ENCODE results near the gene IRX4.

IRX4 gene

DNA sequence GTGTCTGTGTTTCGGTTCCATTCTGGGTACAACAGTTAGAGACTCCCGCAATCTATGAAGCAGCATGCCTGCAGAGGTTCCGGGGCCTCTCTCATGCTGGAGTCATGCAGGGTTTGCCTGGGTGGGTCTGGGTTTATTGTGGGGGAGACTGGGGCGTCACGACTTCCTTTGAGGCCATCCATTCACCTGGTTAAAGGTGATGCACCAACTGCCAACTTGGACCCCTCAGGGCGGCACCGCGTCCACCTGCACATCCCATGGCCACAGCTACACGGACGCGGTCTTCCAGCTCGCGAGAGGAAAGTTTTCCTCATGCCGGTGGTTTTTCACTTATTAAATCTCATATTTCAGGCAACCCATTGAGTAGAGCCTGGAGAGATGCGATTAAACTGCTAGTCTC is 30.9 kb upstream of the IRX4 start:
- DNase-seq, result no peak

DNA sequence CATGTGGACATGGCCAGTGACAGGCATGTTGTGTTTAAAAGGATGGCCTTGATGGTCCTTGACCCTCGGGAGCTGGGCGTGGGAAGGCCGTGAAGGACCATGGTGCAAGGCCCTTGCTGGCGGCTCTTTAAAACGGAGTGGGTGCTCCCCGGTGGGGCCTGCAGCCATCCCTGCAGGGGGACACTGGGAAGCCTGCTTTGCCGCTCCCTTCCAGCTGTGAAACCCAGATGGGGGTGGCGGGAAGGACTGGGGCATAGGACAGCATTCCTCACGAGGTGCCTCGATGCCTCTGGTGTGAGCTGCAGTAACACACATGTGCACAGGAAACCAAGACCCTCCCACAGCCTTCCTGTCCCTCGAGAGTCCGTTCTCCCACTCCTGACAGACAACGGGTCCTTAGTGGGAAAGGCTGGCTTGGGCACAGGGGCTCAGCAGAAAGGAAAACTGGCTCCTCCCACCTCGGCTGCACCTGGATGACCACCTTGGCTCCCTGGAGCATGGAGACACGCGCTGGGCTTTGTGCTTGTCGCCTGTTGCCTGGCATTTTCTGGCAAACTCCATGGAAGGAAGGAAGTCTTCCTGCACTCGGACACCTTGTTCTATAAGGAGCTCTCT is 30.3 kb upstream of the IRX4 start:
- no peak for DNase-seq

DNA sequence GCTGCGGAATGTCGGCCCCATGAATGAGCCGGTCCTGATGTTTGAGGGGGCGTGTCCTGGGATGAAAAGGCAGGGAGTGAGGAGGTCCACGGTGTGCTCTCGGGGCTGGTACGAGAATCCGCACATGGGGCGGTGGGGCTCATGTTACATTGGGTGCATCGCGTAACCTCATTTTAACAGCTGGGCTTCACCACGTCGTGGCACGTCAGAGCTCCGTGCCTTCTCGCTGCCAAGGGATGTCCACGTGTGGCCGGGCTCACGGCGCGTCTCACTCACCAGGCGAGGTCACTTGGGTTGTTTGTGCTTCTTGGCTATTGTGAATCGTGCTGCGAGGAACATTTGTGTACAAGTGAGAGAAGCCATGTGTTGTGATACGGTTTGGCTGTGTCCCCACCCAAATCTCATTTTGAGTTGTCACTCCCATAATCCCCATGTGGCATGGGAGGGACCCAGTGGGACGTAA is 29.1 kb upstream of the IRX4 start:
- no peak for DNase-seq

DNA sequence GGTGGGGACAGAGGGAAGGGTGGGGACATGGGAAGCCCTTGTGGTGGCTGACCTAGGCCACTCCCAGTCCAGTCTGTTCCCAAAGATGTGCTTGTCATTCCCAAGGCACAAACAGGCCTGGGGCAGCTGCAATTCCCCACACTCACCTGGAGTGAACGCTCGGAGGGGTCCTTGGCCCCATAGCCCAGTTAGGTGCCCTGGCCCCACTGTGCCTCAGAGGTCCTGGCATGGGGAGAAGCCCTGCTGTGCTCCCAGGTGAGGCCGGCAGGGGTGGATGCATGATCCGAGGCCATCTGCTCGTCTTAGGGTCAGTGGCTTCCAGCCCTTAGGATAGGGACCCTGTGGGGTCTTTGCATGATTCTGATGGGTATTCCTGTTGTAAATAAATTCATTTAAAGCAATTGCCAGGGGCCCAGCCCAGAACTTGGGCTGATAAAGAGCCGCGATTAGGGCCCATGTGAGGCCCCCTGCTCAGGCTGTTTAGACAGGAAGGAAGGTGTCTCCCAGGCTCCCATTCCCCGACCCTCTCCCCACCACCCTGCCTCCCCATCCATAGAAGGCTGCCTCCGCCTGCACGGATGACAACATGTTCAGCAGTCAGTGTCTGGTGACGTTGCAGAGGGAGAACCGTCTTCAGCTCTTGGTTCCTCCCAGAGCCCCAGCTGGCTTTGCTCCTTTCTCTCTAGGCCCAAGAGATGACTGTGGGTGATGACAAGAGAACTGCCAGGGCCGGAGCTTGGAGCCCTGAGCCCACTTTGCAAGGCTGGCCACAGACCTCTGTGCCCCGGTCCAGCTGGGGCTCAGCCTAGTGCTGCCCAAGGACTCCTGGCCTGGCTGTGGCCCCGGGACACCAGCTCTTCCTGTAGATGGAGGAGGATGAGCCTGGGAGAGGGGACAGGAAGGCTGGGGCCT is 28.4 kb upstream of the IRX4 start:
- DNase-seq, result no peak

DNA sequence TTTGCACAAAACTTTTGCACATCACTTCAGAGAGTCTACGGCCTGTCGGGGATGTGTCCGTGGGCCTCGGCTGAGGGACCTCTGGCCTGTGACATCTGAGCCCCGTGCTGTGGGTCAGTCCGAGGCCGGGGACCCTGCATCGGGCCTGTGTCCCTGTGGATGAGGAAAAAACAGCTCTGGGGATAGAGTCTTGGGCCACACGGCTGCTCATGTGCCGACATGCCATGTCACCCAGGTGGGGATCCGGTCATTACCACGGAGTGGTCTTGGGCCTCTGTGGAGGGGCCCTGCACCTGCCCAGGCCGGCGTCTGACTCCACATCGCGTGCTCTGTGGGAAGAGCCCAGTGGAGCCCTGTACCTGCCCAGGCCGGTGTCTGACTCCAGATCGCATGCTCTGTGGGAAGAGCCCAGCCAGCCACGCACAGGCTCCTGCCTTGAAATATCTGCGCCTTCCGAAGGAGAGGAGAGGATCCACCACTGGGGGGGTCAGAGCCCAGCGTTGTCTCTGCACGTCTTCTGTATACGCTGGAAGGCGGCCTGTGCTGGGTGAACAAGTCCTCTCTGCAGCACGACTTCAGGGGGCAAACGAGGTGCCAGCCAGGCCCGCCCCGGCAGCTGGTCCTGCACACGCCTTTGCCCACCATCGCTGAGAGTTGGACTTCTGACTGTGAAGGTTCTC is 27.5 kb upstream of the IRX4 start:
- no peak for DNase-seq

DNA sequence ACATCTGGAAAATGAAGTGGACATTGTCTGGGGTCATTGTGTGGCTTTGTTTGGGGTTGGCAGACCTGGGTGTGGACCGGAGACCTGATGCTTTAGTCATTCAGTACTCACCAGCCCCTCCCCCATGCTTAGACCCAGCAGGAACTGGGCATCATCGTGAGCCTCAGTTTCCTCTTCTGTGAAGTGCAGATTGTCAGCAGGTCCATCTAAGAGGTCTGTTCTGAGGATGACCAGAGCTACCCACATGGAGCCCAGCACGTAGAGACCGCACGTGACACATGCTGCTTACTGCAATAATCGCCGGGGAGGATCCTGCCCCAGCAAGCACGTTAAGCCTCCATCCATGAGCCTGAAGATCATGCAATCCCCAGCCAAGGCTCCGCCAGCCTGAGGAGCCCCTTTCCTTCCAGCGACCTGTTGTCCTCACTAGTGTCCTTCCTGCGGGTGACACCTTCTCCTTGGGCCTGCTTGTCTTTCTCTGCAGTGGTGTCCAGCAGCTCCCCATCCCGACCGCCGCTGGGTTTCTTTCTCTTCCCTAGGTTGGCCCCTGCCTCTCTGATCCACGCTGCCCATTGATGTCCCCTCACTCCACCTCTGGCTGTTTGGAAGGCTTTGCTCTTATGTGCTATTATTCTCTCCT is 26.7 kb upstream of the IRX4 start:
- DNase-seq, result no peak

DNA sequence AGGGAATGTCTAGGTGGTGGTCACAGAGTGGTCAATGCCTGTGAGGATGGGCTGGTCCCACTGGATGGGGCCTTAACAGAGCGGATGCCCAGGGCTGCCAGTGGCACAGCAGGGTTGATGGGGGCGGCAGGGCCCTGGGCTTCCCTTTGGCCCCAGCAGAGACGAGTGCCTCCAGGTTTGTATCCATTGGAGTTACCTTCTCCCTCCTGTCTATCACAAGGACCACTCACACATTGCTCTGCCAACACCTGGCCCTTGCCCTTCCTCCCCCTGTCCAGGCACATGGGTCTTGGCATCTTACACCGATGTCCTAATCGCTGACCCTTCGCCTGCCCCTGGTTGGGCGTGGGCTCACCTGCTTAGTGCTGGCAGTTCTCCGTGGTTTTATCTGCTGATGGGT is 26.2 kb upstream of the IRX4 start:
- DNase-seq, result no peak

DNA sequence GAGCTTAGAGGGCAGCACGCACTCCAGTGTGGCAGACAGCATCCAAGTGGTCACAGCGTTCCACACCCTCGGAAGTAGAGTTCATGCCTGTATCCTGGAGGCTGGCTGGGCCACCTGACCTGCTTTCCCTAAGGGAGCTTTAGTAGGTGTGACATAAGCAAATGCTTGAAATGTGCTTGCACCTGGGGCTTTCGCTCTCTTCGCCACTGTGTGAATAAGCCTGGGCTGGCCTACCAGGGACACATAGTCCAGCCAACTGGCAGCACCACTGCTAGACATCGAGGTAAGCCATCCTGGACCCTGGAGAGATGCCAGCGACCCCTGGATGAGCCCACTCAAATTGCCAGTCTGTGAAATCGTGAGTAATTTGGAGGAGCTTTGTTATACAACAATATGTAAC is 24.9 kb upstream of the IRX4 start:
- no peak for DNase-seq

DNA sequence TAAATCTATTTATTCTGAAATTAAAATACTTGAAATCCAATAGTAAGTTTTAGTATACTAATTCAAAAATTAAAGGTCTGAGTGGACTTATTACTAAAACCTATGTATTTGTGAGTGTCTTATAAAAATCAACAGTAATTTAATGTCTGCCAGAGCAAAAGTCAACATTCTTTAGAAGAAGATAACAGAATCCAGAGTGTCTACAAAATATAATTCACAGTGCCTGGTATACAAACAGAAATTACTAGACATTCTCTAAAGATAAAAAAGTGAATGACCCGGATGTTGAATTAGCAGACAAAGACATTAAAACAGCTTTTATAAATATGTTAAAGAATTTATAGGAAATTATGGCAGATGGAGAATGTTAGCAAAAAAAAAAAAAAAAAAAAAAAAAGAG is 22.4 kb upstream of the IRX4 start:
- no peak for DNase-seq

DNA sequence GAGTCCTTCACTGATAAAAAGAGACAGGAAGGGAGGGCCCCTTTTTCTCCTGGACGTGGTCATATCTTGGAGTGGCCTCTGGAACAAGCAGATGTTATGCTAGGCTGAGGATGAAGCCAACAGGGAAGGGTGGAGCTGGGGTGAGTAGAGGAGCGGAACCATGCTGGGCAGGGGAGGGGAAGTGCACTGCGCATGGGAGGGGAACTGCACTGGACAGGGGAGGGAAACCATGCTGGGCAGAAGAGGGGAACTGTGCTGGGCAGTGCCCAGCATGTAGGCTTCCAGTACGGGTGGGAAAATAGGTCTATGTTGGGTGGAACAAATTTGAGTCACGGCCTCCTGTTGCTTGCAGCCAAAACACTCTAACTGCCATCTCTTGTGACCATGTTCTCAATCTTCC is 19.3 kb upstream of the IRX4 start:
- no peak for DNase-seq

DNA sequence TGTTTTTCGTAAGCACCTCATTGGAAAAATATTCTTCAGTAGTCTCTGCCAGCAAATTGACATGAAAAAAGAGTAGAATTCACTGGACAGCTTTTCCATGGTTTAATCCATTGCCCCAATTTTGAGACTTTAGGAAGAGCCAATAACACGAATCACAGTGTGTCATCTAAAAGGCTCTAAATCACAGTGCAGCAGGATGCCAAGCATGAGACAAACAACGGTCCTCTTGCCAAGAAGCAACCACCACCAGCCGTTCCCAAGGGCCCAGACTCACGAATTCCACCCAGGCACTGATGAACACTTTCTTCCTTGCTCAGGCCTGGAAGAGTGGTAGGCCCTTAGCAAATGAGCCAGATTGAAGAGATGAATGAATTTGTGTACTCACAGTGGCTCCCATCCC is 18.3 kb upstream of the IRX4 start:
- DNase-seq, result no peak

DNA sequence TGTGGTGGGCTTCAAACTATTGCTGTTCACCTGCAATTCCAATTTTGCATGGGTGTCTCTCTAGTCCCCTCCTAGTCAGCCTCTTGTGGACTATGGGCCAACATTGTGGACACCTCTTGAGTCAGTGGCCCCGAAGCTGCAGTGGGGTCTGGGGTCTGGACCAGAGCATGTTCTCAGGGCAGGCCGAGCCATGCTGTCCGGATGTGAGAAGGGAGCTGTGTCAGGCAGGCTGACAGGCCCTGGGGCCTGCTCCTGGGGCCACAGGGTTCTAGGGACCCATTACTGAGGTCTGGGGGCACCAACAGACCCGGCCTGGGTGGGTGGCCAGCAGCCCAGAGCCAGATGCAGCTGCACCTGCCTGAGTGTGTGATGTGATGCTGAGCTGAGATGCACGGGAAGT is 16.5 kb upstream of the IRX4 start:
- no peak for DNase-seq

DNA sequence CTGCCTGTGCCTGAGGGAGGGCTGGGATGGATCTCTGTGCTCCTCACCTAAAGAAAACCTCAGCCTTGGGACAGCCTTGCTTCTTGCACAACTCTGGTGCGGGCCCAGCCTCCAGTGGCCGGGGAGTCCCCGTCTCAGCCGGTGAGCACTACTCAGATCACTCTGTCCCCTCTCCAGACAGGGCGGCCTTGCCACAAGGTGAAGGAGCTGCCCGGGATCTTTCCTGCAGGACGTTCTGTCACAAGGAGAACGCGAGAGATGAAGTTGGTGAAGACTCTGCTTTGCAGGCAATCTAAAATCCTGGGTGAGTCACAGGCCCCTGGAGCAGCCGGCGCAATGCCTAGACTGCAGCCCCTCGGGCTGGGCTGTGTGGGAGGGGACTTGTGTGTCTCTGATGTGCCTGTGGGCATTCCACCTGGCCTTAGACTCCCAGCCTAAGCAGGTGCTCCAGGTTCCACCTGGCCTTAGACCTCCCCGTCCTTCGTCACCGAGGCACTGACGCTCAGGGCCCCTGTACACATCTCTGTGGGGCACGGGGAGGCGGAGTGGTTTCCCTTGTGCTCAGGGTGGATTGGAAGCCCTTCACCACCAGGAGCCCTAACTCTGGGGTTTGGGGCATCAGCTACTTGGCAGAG is 15.2 kb upstream of the IRX4 start:
- DNase-seq, result no peak

DNA sequence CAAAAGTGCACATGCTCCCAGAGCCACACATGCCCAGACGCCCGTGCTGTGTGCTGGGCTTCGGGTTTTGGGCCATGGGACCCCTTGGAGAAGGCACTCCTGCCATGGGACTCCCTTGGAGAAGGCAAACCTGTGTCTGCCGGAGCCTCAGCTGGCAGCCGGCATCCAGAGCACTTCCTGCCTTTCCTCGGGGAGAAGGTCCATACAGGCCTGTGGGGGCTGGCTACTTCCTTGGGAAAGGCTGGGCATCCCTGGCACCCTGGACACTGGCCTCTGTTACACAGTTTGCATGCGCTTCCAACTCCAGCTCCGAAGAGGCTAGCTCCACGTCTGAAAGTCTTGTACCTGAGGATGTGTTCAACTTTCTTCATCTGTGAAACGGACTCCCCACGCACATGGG is 14.7 kb upstream of the IRX4 start:
- no peak for DNase-seq

DNA sequence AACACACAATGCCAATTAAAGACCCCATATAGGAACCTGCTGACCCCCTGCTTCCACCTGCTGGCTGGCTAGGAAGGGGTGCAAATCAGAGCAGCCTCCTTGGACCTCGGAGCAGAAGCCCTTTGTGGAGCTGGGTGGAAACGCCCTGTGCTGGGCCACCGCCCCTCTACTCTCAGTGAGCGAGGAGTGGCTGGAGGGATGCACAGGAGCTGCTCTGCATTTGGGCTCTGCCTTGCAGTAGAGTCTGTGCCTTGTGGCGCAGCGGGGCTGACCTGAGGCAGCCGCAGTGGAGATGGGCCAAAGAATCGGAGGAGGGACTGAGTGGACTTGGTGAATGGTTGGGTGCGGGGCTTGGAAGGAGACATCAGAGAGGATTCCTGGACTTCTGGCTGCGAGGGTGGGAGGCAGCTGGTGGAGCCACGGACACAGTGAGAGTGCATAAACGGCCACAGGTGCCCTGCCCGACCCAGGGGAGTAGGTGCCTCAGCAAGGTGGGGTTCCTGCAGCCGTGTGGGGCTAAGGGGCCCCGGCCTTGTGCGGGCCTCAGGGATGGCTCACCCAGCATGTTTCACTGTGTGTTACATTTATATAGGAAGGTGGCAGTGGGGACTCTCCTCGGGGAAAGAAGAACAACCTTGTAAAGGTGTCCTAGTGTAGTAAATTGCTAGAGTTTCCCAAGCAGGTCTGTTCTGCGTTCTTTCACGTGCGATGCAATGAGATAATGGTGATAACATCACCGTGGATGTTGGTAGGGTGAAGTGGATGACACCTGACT is 14.1 kb upstream of the IRX4 start:
- DNase-seq, result no peak

DNA sequence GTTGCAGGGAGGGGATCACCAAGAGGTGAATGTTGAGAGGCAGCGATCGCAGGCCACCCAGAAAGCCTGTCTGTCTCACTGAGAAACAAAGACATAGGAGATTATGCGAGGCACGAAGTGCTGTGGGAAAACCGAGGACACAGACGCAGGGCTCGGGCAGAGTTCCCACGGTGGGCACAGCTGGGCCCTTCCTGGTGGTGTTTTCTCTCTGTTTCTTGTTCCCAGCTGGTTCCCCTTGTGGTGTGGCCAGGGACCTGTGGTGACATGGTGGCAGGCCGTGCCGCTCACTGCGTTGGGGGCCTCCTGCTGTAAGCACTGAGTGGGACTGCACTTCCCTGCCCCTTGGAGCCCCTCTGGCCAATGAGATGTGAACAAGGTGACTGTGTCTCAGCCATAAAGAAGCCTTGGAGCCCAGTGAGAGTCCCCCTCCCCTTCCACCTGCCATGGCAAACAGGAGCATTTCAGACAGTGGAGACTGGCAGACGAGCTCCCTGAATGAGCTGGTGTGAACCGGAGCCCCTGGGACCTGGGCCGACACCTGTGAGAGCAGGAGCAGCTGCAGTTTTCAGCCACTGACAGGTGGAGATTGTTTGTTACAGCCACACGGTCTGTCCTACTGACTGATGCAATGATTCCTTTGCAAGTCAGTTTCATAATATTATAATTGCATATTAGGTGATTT is 13.2 kb upstream of the IRX4 start:
- no peak for DNase-seq

DNA sequence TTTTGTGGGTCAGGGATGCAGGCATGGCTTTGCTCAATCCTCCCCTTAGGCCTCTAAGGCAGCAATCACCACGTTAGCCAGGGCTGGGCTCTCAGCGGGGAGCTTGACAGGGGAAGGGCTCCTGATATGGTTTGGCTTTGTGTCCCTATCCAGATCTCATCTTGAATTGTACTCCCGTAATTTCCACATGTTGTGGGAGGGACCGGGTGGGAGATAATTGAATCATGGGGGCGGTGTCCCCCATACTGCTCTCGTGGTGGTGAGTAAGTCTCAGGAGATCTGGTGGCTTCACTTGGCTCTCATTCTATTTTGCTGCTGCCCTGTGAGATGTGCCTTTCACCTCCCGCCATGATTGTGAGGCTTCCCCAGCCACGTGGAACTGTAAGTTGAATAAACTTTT is 11.5 kb upstream of the IRX4 start:
- DNase-seq, result no peak

DNA sequence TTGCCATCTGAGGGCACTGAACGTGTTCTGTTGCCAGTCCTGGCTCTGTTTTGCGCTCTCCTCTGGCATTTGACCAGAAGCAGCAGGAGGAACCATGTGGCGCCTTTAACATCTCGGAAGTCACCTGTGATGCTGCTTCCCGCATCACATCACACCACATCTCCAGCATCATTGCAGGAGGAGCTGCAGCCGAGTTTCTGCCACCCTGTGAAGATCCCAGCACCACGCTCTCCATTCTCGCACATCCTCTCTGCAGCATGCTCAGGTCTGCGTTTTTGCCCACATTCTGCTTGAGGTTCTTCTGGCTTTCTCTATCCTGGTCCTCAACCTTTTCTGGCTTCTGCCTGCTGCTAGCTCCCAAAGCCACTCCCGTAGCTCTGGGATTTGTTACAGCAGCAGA is 11.0 kb upstream of the IRX4 start:
- no peak for DNase-seq

DNA sequence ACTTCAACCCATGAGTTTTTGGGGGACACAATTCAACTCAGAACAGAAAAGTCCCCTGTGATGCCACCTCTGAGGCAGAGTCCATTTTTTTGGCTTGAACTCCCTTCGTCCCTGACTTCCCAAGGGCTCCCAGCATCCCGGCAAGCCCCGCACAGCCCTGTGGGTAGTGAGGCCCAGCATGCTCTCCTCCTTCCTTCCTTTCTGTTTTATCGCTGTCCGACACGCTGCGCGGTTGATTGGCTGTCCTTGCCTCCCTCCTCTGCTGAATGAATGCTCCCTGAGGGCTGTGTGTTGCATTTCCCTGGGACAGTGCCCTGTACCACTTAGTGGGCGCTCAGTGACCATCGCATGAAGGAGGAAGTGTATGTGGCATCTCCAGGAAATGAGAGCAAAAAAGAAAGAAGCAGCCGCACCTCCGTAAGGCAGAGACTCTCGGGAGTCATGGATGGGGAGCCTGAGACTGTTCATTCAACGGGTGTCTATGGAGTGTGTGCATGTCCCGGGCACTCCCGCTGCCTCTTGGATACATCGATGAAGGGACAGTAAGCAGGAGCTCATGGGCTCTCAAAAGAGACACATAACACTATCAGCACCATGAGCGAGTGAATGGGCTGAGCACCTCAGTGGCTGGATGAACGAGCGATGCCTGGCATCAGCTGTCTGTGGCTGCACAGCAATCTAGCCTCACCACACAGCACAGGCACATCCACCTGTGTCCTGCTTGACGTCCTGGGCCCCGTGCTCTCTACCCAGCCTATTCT is 10.1 kb upstream of the IRX4 start:
- no peak for DNase-seq

DNA sequence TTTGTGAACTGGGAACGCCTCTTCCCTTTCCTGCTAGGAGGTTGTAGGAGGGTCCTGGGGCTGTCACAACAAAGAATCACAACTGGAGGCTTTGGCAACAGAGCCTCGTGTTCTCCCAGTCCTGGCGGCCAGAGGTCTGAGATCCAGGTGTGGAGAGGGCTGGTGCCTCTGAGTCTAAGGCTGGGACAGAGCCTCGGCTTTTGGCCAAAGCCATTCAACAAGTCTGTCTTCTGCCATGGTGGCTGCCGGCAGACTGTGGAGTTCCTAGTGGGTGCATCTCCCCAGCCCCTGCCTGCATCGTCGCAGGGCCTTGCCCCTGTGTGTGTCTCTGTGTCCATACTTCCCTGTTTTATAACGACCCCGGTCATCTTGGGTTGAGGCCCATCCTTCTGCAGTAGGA is 9.5 kb upstream of the IRX4 start:
- no peak for DNase-seq

DNA sequence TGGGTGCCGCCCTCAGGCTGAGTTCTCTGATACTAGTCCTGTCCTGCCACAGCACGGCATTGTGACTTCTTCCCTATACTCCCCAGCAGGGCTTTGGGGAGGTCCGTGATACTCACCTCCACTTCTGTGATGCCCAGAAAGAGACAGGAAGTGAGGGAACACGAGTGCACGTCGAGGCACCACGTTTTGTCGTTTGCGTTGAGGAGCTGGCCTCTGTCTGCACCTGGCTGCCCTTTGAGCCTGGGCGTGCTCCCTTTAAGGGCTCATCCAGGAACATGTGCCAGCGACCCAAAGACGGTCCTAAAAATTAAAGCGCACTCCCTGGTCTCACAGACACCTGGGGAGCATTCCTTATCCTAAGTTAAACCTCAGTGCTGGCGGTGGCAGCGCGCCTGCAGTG is 8.7 kb upstream of the IRX4 start:
- no peak for DNase-seq
